Measurements from ENCODE around the gene JOSD1.

Gene JOSD1

DNA sequence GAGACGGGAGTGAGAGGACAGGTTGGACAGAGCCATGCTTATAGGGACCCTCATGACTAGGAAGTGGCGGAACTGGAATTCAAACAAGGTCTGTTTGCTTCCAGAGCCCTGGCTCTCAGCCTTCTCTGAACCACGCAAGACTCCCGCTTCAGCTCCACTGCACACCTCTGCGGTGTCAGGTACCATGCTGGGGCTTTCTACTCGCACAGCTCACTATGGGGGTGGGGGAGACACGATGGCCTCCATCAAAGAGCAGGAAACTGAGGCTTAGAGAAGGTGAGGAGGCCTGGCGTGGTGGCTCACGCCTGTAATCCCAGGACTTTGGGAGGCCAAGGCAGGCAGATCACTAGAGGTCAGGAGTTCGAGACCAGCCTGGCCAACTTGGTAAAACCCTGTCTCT, 40.8 kb upstream of the JOSD1 start:
- no peak overlapping the region for H3K27ac ChIP-seq (ENCODE audit: low read length)
- H3K9ac ChIP-seq (ENCODE audit: low read depth, low read length) = no peak overlapping the region
- TF ChIP-seq EZH2 (IDR thresholded peaks at IDR 0.05; ENCODE audit: borderline replicate concordance, low read depth, low read length, severe bottlenecking) = no peak
- TF ChIP-seq, protein P1, sequence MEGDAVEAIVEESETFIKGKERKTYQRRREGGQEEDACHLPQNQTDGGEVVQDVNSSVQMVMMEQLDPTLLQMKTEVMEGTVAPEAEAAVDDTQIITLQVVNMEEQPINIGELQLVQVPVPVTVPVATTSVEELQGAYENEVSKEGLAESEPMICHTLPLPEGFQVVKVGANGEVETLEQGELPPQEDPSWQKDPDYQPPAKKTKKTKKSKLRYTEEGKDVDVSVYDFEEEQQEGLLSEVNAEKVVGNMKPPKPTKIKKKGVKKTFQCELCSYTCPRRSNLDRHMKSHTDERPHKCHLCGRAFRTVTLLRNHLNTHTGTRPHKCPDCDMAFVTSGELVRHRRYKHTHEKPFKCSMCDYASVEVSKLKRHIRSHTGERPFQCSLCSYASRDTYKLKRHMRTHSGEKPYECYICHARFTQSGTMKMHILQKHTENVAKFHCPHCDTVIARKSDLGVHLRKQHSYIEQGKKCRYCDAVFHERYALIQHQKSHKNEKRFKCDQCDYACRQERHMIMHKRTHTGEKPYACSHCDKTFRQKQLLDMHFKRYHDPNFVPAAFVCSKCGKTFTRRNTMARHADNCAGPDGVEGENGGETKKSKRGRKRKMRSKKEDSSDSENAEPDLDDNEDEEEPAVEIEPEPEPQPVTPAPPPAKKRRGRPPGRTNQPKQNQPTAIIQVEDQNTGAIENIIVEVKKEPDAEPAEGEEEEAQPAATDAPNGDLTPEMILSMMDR (IDR thresholded peaks at IDR 0.05; ENCODE audit: borderline replicate concordance, extremely low read depth, low read length, poor library complexity, severe bottlenecking) = no peak
- peaks cover 99% of the 10 kb centered on the region for H3K36me3 ChIP-seq (ENCODE audit: insufficient read depth, low read length)
- H2AFZ ChIP-seq (ENCODE audit: low read depth, low read length) = no peak overlapping the region
- H3K9me3 ChIP-seq (ENCODE audit: insufficient read depth, low read length, severe bottlenecking) = no peaks in the 10 kb centered on the region
- H3K4me3 ChIP-seq (ENCODE audit: low read depth in 1 of 2, low read length in 2 of 2) = no peak overlapping the region
- H3K4me1 ChIP-seq (ENCODE audit: insufficient read depth, low read length) = no peaks in the 10 kb centered on the region
- no peak for DNase-seq
- H4K20me1 ChIP-seq (ENCODE audit: insufficient read depth, low read length) = peaks cover 36% of the 10 kb centered on the region
- no peaks in the 10 kb centered on the region for H3K27me3 ChIP-seq (ENCODE audit: insufficient read depth, low read length, poor library complexity)
- no peak overlapping the region for H3K4me2 ChIP-seq (ENCODE audit: insufficient read depth, low read length)
- H3K79me2 ChIP-seq (ENCODE audit: insufficient read depth, low read length) = no peaks in the 10 kb centered on the region
- ATAC-seq (ENCODE audit: insufficient read depth, low read depth) = no peak

DNA sequence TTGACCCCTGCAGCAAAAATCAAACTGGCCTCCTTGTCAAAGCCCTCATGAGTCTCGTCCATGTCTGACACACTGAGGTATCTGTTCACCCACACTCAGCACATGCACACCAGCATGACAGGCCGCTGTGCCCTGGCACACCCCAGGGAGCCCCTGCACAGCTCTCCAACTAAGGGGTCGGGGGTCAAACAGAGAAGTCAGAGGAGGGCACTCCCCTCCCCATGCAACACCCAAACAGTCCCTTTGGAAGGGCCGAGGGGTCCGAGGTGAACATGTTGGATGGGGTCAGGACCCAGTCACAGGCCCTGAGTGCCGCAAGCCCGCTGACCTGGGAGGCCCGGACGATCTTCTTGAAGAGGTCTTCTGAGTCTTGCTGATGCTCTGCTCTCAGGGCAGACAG, 40.4 kb upstream of the JOSD1 start:
- Histone ChIP-seq H3K9me3 (ENCODE audit: insufficient read depth, low read length, severe bottlenecking) (no peaks in the 10 kb centered on the region), H3K36me3 (ENCODE audit: insufficient read depth, low read length) (peaks cover 99% of the 10 kb centered on the region), H3K9ac (ENCODE audit: low read depth, low read length) (no peak overlapping the region), H3K27me3 (ENCODE audit: insufficient read depth, low read length, poor library complexity) (no peaks in the 10 kb centered on the region), H3K27ac (ENCODE audit: low read length) (no peak overlapping the region), H3K4me3 (ENCODE audit: low read depth in 1 of 2, low read length in 2 of 2) (no peak overlapping the region), H3K79me2 (ENCODE audit: insufficient read depth, low read length) (no peaks in the 10 kb centered on the region), H3K4me2 (ENCODE audit: insufficient read depth, low read length) (no peak overlapping the region), H2AFZ (ENCODE audit: low read depth, low read length) (no peak overlapping the region), H3K4me1 (ENCODE audit: insufficient read depth, low read length) (no peaks in the 10 kb centered on the region), H4K20me1 (ENCODE audit: insufficient read depth, low read length) (peaks cover 38% of the 10 kb centered on the region)
- no peak for DNase-seq
- no peak for ATAC-seq (ENCODE audit: insufficient read depth, low read depth)
- no peak for TF ChIP-seq EZH2 (IDR thresholded peaks at IDR 0.05; ENCODE audit: borderline replicate concordance, low read depth, low read length, severe bottlenecking)
- TF ChIP-seq, protein P1 (IDR thresholded peaks at IDR 0.05; ENCODE audit: borderline replicate concordance, extremely low read depth, low read length, poor library complexity, severe bottlenecking) = no peak

DNA sequence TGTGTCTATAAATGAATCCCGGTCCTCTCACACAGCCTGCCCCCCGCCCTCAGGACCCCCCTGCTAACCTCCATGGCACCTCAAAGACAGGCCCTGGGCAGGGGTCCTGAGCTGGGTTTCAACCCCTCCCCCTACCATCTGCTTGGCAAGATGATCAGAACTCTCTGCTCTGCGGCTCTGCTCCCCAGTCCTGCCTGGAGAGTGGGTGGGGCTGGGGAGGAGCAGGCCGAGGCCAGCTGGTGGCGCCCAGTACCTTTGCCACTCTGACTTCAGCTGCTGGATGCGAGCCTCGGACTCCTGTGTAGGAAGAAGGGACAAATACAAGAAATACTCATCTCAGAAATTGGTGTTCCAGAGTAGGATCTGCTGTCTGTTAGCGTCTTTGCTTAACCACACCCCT, 40.0 kb upstream of the JOSD1 start:
- Histone ChIP-seq H3K27ac (ENCODE audit: low read length) (no peak overlapping the region), H4K20me1 (ENCODE audit: insufficient read depth, low read length) (peaks cover 38% of the 10 kb centered on the region), H3K27me3 (ENCODE audit: insufficient read depth, low read length, poor library complexity) (no peaks in the 10 kb centered on the region), H3K9ac (ENCODE audit: low read depth, low read length) (no peak overlapping the region), H3K9me3 (ENCODE audit: insufficient read depth, low read length, severe bottlenecking) (no peaks in the 10 kb centered on the region), H3K4me2 (ENCODE audit: insufficient read depth, low read length) (no peak overlapping the region), H3K4me3 (ENCODE audit: low read depth in 1 of 2, low read length in 2 of 2) (no peak overlapping the region), H2AFZ (ENCODE audit: low read depth, low read length) (no peak overlapping the region), H3K4me1 (ENCODE audit: insufficient read depth, low read length) (no peaks in the 10 kb centered on the region), H3K79me2 (ENCODE audit: insufficient read depth, low read length) (no peaks in the 10 kb centered on the region), H3K36me3 (ENCODE audit: insufficient read depth, low read length) (peaks cover 99% of the 10 kb centered on the region)
- TF ChIP-seq EZH2 (IDR thresholded peaks at IDR 0.05; ENCODE audit: borderline replicate concordance, low read depth, low read length, severe bottlenecking) = no peak
- TF ChIP-seq, protein P1 (IDR thresholded peaks at IDR 0.05; ENCODE audit: borderline replicate concordance, extremely low read depth, low read length, poor library complexity, severe bottlenecking) = no peak
- ATAC-seq (ENCODE audit: insufficient read depth, low read depth) = no peak
- DNase-seq = no peak

Data from DND-41 (cell line).